SK-N-SH (cell line): Measurements from ENCODE around the gene FAM177B. TPM values are rescaled to one million over a fixed set of nuclear protein-coding genes. Genes with fewer than 3 reads are reported as not detected.

ENCODE experiments used
- CTCF ChIA-PET: fragments of 300-600, 350-600 bp; formaldehyde crosslinking; extraction: SDS; loops from one replicate; lab custom pipeline; 2021; lab: Yijun Ruan, JAX
- POLR2A ChIA-PET: fragments of 350-600 bp; sonication (Branson Sonifier 250); formaldehyde crosslinking; extraction: SDS; loops from one replicate; lab custom pipeline; 2020; ENCODE audit warnings: antibody characterized with exemption, inconsistent platforms; lab: Yijun Ruan, JAX
- DNase-seq: peaks from one replicate; pipeline ENCODE4 v3.0.0; 2012
- H2AFZ ChIP-seq: fragments of 200-600 bp; sonication (generic); 2 replicates; pipeline ENCODE4 v1.8.1; 2016; ENCODE audit warnings: antibody characterized with exemption, mild to moderate bottlenecking, low read depth
- H3F3A ChIP-seq: fragments of 200-600 bp; sonication (generic); replicated peaks from 2 replicates; pipeline ENCODE3; 2016; ENCODE audit warnings: antibody characterized with exemption, mild to moderate bottlenecking; ENCODE audit not compliant: insufficient read depth
- H3K27ac ChIP-seq, 2 experiments: fragments of 200-500 bp in 1 of 2; fragments of 200-600 bp in 1 of 2; sonication (Bioruptor generic) in 1 of 2; sonication (generic), shearing (Covaris generic) in 1 of 2; 2 replicates each; pipeline versions ENCODE4 v1.5.1 to v1.6.1; 2014 to 2016; ENCODE audit warnings: low read depth in 2 of 2, inconsistent platforms in 1 of 2, low read length in 1 of 2, mild to moderate bottlenecking in 1 of 2, mixed read lengths in 1 of 2
- H3K27me3 ChIP-seq: fragments of 200-600 bp; sonication (generic), shearing (Covaris generic); 2 replicates; pipeline ENCODE4 v1.6.1; 2016; ENCODE audit warnings: mixed run types; ENCODE audit not compliant: insufficient read depth
- H3K36me3 ChIP-seq, 2 experiments: fragments of 200-500 bp in 1 of 2; fragments of 200-600 bp in 1 of 2; sonication (Bioruptor generic) in 1 of 2; sonication (generic) in 1 of 2; replicated peaks in 1 of 2; 2 replicates each; pipeline versions ENCODE3 to v1.5.1; 2014 to 2016; ENCODE audit warnings: low read length in 1 of 2, mild to moderate bottlenecking in 1 of 2; ENCODE audit not compliant: insufficient read depth in 2 of 2, control insufficient read depth in 1 of 2
- H3K4me1 ChIP-seq, 2 experiments: fragments of 200-500 bp in 1 of 2; fragments of 200-600 bp in 1 of 2; sonication (Bioruptor generic) in 1 of 2; sonication (generic), shearing (Covaris generic) in 1 of 2; 2 replicates each; pipeline versions ENCODE4 v1.5.1 to v1.6.1; 2014 to 2016; ENCODE audit warnings: low read depth in 1 of 2, low read length in 1 of 2, mixed run types in 1 of 2; ENCODE audit not compliant: insufficient read depth in 2 of 2, control insufficient read depth in 1 of 2
- H3K4me2 ChIP-seq: fragments of 200-600 bp; sonication (generic), shearing (Covaris generic); 2 replicates; pipeline ENCODE4 v1.6.1; 2017; ENCODE audit warnings: mixed run types
- H3K4me3 ChIP-seq, 2 experiments: fragments of 200-500 bp in 1 of 2; fragments of 200-600 bp in 1 of 2; sonication (Bioruptor generic) in 1 of 2; sonication (generic), shearing (Covaris generic) in 1 of 2; 2 replicates each; pipeline versions ENCODE4 v1.5.1 to v1.8.1; 2014 to 2016; ENCODE audit warnings: low read depth in 2 of 2, inconsistent platforms in 1 of 2, low read length in 1 of 2, mild to moderate bottlenecking in 1 of 2, mixed read lengths in 1 of 2, moderate library complexity in 1 of 2
- H3K79me2 ChIP-seq: fragments of 200-600 bp; sonication (generic); 2 replicates; pipeline ENCODE4 v1.8.1; 2017; ENCODE audit warnings: mild to moderate bottlenecking; ENCODE audit not compliant: insufficient read depth
- H3K9ac ChIP-seq: fragments of 200-600 bp; sonication (generic); 2 replicates; pipeline ENCODE4 v1.6.1; 2017; ENCODE audit warnings: mixed run types
- H3K9me2 ChIP-seq: fragments of 200-600 bp; sonication (generic); 2 replicates; pipeline ENCODE4 v1.6.1; 2017; ENCODE audit warnings: mixed run types
- H3K9me3 ChIP-seq: fragments of 200-600 bp; sonication (generic); 2 replicates; pipeline ENCODE4 v1.6.1; 2017; ENCODE audit warnings: mixed run types, mild to moderate bottlenecking, moderate library complexity
- H4K20me1 ChIP-seq: fragments of 200-600 bp; sonication (generic); 2 replicates; pipeline ENCODE4 v1.6.1; 2017; ENCODE audit warnings: mild to moderate bottlenecking, mixed run types; ENCODE audit not compliant: insufficient read depth
- CTCF ChIP-seq: fragments of 200-600 bp; sonication (generic); IDR thresholded peaks from 2 replicates; pipeline ENCODE4 v1.6.1; 2017; ENCODE audit warnings: antibody characterized with exemption, mild to moderate bottlenecking, moderate library complexity
- EP300 ChIP-seq, 2 experiments: IDR thresholded peaks; 2 replicates each; pipeline versions ENCODE4 v1.4.0 to v1.6.1; 2012; ENCODE audit warnings: borderline replicate concordance in 1 of 2, low read depth in 1 of 2, low read length in 1 of 2
- EZH2phosphoT487 ChIP-seq: fragments of 200-600 bp; sonication (generic); IDR thresholded peaks from 2 replicates; pipeline ENCODE4 v1.6.1; 2017; ENCODE audit warnings: low read depth, mixed run types, mild to moderate bottlenecking, antibody characterized with exemption, moderate library complexity, borderline replicate concordance
- FOSL2 ChIP-seq: IDR thresholded peaks from 2 replicates; pipeline ENCODE4 v1.4.0; 2012; ENCODE audit warnings: low read depth, mild to moderate bottlenecking, moderate library complexity, borderline replicate concordance
- GATA2 ChIP-seq: sonication (generic); formaldehyde crosslinking; IDR thresholded peaks from 2 replicates; pipeline ENCODE4 v1.5.0; 2020; ENCODE audit warnings: mild to moderate bottlenecking, missing genetic modification reagents
- MEF2A ChIP-seq: IDR thresholded peaks from 2 replicates; pipeline ENCODE4 v1.4.0; 2012; ENCODE audit warnings: low read depth, borderline replicate concordance
- MXI1 ChIP-seq: IDR thresholded peaks from 2 replicates; pipeline ENCODE4 v1.6.1; 2012; ENCODE audit warnings: mild to moderate bottlenecking, low read depth, low read length, improper control_type of control experiment
- NRF1 ChIP-seq: IDR thresholded peaks from 2 replicates; pipeline ENCODE4 v1.6.1; 2012; ENCODE audit warnings: low read depth, mild to moderate bottlenecking, low read length
- RFX5 ChIP-seq: IDR thresholded peaks from 2 replicates; pipeline ENCODE4 v1.6.1; 2012; ENCODE audit warnings: mild to moderate bottlenecking, improper control_type of control experiment, low read length
- RXRA ChIP-seq: IDR thresholded peaks from 2 replicates; pipeline ENCODE4 v1.4.0; 2012; ENCODE audit warnings: low read depth, mild to moderate bottlenecking, borderline replicate concordance
- TAF1 ChIP-seq: IDR thresholded peaks from 2 replicates; pipeline ENCODE4 v1.6.1; 2012; ENCODE audit warnings: low read depth, mild to moderate bottlenecking, low read length, moderate library complexity, borderline replicate concordance
- USF1 ChIP-seq: IDR thresholded peaks from 2 replicates; pipeline ENCODE4 v1.4.0; 2012; ENCODE audit warnings: low read depth, borderline replicate concordance
- YY1 ChIP-seq: IDR thresholded peaks from 2 replicates; pipeline ENCODE4 v1.4.0; 2012; ENCODE audit warnings: low read depth, mild to moderate bottlenecking
- WGBS: methylation state at CpG from one replicate; pipeline ENCODE4 v1.1.6; 2017; ENCODE audit warnings: low lambda C conversion rate; 5-methylcytosine and 5-hydroxymethylcytosine counted together
- polyA plus RNA-seq, 3 experiments: library from polyadenylated mRNA; depleted of rRNA; stranded (reverse); fragments of >200 nt; gene quantifications; 2 replicates each; pipeline ENCODE4 v1.2.3, GENCODE V29; 2012

FAM177B gene
- polyA plus RNA-seq, 1 of the 3 experiments (the other 2 are of a cell fraction), result not detected

GRCh38 chr1:222694927-222695326, 42.1 kb upstream of the FAM177B start (continued):
- TF ChIP-seq NRF1, result no peak

GRCh38 chr1:222696741-222697140, 40.3 kb upstream of the FAM177B start:
- TF ChIP-seq FOSL2, result no peak
- TF ChIP-seq YY1, result no peak
- no peak for TF ChIP-seq TAF1
- TF ChIP-seq MXI1, result no peak
- TF ChIP-seq RFX5, result no peak
- no peak for TF ChIP-seq USF1
- no peak for TF ChIP-seq GATA2 (CRISPR knock-in tag)
- no peak for TF ChIP-seq MEF2A
- TF ChIP-seq EZH2phosphoT487, result no peak
- no peak for TF ChIP-seq EP300 (IDR thresholded peaks at IDR 0.05; ENCODE audit: borderline replicate concordance in 1 of 2, low read depth in 1 of 2, low read length in 1 of 2)
- CTCF ChIA-PET, result interaction anchor here (1.6 kb wide), 1 partner anchor 13 kb away, joined by 3 read pairs; no protein-coding TSS in a partner anchor
- Histone ChIP-seq H3K27me3 (no peaks in the 10 kb centered on the region), H4K20me1 (no peaks in the 10 kb centered on the region), H3K9me3 (no peaks in the 10 kb centered on the region), H3K4me2 (no peak overlapping the region), H3K79me2 (peaks cover 53% of the 10 kb centered on the region), H3F3A (peaks cover 9% of the 10 kb centered on the region), H3K36me3 (peaks cover 31 to 61% of the 10 kb centered on the region in 2 experiments), H3K27ac (no peak overlapping the region), H2AFZ (no peak overlapping the region), H3K4me3 (no peak overlapping the region), H3K9me2 (no peaks in the 10 kb centered on the region), H3K4me1 (peaks cover 0 to 7% of the 10 kb centered on the region in 2 experiments; a peak in 2 of 4 replicates), H3K9ac (no peak overlapping the region)
- POLR2A ChIA-PET, result no interaction called here
- no peak for DNase-seq
- WGBS, result 96% methylated on average over 8 of the region's 8 CpGs

GRCh38 chr1:222697203-222697602, 39.8 kb upstream of the FAM177B start:
- H3K27me3 ChIP-seq, result no peaks in the 10 kb centered on the region
- no peaks in the 10 kb centered on the region for H4K20me1 ChIP-seq
- POLR2A ChIA-PET, result interaction anchor here (0.6 kb wide), 1 partner anchor 17 kb away, joined by 3 read pairs; no protein-coding TSS in a partner anchor
- no peaks in the 10 kb centered on the region for H3K9me2 ChIP-seq
- peaks cover 29 to 61% of the 10 kb centered on the region in 2 experiments for H3K36me3 ChIP-seq
- H2AFZ ChIP-seq, result no peak overlapping the region
- peaks cover 9% of the 10 kb centered on the region for H3F3A ChIP-seq
- no peaks in the 10 kb centered on the region for H3K9me3 ChIP-seq
- peaks cover 0 to 7% of the 10 kb centered on the region in 2 experiments; a peak in 2 of 4 replicates for H3K4me1 ChIP-seq
- TF ChIP-seq RXRA (no peak), CTCF (no peak)
- TF ChIP-seq, all 33 proteins: peak for 0
- Histone ChIP-seq H3K9ac (no peak overlapping the region), H3K4me3 (no peak overlapping the region), H3K27ac (no peak overlapping the region), H3K4me2 (no peak overlapping the region), H3K79me2 (peaks cover 53% of the 10 kb centered on the region)
- no peak for DNase-seq
- 94% methylated on average over 2 of the region's 2 CpGs for WGBS
- CTCF ChIA-PET, result interaction anchor here (1.6 kb wide), 1 partner anchor 13 kb away, joined by 3 read pairs; no protein-coding TSS in a partner anchor
